ENCODE data around the gene RASA4.
A peak's percentile ranks its signal among the peaks of the same experiment; 100 is the strongest.
"Not testable (repeated sequence)": the region's sequence is repeated elsewhere in the genome, so short reads cannot be mapped to it uniquely, and the experiment has no call there.

The RASA4 gene

DNA sequence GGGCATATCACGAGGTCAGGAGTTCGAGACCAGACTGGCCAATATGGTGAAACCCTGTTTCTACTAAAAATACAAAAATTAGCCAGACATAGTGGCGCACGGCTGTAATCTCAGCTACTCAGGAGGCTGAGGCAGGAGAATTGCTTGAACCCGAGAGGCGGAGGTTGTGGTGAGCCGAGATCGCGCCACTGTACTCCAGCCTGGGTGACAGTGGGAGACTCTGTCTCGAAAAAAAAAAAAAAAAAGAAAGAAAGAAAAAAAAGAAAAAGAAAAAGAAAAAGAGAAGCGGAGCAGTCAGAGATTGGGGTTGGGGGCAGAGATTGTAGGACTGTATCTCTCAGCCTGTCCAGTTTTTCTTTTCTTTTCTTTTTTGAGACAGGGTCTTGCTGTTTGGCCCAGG lies 73.8 kb downstream of the RASA4 start:
- not testable (repeated sequence) for DNase-seq

DNA sequence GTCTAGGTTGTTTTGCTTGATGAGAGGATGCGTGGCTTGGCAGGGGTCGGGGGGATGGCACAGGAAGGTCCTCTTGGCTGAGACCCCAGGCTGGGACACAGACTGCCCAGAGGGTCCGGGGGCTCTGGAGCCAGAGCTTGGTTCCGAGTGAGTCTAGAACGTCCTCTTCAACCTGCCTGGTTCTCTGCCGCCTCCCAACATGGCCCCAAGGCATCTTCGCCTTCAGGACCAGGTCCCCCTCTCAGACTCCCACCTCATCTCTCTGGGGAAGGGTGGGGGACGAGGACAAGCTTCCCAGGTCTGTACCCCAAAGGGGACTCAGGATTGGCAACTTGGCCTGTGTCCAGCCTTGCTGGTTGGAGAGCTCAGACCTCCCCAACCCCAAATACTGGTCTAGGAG lies 74.5 kb downstream of the RASA4 start:
- not testable (repeated sequence) for DNase-seq

DNA sequence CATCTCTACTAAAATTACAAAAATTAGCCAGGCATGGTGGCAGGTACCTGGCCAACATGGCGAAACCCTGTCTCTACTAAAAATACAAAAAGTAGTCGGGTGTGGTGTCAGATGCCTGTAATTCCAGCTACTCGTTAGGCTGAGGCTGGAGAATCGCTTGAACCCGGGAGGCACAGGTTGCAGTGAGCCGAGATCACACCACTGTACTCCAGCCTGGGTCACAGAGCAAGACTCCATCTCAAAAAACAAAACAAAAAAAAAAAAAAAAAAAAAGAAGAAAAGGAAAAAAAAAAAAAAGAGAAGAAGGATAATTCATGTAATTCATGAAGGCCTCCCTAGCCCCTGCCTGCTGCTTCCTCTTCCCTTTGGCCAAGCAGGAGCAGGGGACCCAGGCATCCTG lies 76.0 kb downstream of the RASA4 start:
- DNase-seq: not testable (repeated sequence)

DNA sequence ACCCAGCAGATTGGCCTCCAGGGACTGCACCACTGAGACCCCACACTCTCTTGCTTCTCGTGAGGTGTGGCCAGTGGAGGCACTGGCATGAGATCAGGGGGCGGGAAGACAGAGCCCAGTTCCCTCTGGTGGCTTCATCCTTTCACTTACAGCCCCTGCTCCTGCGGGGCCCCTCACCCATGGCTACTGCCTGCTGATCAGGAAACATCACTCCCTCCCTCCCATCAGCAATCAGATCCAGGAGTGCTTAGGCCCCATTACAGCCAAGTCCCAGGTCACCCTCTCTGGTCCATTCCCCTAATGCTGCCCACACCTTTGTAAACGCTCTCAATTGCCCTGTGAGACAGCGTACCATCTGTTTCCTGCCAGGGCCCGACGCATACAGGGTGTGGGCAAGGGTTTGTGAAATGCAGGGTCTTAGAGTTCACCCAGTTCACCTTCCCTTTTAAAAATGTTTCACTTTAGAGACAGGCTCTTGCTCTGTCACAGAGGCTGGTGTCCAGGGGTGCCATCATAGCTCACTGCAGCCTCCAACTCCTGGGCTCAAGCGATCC lies 81.4 kb downstream of the RASA4 start:
- DNase-seq: peak; percentile 2

DNA sequence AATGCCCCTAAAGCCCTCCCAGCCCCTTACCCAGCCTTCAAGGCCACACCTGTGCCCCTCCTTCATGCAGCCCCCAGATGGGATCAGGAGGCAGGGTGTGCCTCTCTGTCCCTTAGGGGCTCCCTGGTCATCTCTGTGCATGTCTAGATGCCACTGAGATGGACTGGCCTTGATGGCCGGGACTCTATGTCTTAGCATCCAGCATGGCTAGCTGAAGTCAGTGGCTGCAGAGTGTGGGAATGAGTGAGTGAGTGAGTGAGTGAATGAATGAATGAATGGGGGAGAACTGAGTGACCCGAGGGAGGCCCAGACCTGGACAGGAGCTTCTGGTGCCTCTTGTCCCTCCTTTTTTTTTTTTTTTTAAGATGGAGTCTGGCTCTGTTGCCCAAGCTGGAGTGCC lies 84.4 kb downstream of the RASA4 start:
- not testable (repeated sequence) for DNase-seq

DNA sequence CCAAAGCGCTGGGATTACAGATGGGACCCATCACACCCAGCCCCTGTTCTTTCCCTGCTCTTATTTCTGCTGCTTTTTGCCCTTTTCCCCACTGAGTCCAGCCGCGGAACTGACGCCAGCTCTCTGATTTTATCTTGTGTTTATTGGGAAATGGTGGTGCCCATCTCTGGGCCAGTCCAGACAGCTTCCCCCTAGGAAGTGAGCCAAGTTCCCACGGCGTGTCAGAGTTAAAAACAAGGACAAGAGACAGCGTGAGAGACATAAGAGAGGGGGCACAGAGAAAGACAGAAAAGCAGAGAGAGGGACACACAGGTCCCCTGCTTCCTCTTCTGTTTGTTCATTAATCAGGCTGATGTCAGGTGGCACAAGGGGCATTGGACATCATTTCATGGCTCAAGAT lies 85.0 kb downstream of the RASA4 start:
- not testable (repeated sequence) for DNase-seq

DNA sequence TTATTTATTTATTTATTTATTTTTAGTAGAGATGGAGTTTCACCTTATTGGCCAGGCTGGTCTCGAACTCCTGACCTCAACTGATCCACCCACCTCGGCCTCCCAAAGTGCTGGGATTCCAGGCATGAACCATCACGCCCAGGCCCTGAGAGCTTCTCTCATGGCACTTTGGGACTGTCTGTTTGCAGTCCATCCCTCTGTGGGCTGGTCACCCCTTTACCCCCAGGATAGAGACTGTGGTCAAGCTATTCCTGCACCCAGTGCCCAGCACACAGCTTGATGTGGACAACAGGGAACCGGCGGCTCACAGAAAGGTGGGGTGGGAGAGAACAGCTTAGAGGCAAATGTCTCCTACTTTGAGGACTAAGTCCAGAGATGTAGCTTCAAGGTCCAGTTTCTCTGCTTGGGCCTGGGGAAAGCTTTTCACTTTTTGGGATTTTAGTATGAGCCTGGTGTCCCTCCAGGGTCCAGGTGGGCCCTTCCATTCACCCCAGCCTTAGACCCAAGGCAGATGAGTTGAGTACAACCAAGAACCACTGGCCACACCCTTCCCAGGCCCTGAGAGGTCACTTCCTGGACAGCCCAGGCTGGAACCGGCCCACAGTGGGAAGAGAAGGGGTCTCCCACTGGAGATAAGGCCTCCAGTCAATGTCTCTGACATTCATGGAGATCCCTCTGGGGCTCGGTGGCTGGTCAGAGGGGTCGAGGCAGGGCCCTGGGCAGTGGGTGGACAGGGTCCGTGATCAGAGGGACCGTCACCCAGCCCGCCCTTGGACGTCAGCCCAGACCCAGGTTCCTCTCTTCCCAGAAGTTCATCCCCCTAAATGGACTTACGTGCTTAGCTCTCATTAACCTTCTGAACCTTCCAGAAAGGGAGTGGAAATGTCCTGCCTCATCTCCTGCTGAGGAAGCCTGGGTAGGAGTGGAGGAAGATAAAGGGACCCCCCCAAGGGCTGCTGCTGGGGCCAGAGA lies 88.4 kb downstream of the RASA4 start:
- not testable (repeated sequence) for DNase-seq

DNA sequence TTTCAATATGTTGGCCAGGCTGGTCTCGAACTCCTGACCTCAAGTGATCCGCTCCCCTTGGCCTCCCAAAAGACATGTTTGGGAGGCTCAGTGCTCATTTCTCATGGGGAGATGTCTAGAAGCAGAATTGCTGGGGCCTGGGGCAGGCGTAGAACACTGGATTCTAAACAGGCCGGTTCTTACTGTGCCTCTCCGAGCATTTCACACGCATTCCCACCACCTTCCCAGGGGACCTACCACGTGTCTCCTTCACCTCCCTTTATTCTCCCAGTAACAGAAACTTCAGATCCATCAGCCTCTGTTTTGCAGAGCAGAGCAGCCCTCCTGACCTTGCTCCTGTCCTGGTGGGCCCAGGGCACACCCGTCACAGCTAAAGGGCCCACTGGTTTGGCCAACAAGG lies 89.4 kb downstream of the RASA4 start:
- DNase-seq: not testable (repeated sequence)

DNA sequence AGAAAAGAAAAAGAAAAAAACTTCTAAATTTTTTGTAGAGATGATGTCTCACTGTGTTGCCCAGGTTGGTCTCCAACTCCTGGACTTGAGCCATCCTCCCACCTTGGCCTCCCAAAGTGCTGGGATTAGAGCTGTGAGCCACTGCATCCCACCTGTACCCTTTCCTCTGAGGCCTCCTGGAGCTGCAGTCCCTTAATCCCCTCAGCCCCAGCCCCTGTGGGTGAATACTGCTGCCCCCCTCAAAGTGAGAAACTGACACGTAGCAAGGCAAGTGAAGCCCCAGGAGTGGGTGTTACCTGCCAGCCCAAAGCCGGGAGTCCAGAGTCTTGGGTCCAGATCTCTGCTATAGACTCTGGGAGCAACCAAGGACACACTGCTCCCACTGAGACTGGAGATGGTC lies 91.8 kb downstream of the RASA4 start:
- not testable (repeated sequence) for DNase-seq

Data from EL (cell line).